ENCODE results near the gene SORCS2.
"Not testable (repeated sequence)": the region's sequence is repeated elsewhere in the genome, so short reads cannot be mapped to it uniquely, and the experiment has no call there.

DNA sequence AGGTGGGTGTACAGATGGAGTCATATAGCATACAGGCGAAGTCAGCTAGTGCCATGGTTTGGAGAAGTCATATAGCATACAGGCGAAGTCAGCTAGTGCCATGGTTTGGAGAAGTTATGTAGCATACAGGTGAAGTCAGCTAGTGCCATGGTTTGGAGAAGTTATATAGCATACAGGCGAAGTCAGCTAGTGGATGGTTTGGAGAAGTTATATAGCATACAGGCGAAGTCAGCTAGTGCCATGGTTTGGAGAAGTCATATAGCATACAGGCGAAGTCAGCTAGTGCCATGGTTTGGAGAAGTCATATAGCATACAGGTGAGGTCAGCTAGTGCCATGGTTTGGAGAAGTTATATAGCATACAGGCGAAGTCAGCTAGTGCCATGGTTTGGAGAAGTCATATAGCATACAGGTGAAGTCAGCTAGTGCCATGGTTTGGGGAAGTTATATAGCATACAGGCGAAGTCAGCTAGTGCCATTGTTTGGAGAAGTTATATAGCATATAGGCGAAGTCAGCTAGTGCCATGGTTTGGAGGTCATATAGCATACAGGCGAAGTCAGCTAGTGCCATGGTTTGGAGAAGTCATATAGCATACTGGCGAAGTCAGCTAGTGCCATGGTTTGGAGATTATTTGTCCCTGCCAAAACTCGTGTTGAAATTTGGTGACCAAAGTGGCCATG, 385.2 kb downstream of the SORCS2 start:
- TF ChIP-seq, protein P1, sequence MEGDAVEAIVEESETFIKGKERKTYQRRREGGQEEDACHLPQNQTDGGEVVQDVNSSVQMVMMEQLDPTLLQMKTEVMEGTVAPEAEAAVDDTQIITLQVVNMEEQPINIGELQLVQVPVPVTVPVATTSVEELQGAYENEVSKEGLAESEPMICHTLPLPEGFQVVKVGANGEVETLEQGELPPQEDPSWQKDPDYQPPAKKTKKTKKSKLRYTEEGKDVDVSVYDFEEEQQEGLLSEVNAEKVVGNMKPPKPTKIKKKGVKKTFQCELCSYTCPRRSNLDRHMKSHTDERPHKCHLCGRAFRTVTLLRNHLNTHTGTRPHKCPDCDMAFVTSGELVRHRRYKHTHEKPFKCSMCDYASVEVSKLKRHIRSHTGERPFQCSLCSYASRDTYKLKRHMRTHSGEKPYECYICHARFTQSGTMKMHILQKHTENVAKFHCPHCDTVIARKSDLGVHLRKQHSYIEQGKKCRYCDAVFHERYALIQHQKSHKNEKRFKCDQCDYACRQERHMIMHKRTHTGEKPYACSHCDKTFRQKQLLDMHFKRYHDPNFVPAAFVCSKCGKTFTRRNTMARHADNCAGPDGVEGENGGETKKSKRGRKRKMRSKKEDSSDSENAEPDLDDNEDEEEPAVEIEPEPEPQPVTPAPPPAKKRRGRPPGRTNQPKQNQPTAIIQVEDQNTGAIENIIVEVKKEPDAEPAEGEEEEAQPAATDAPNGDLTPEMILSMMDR (IDR thresholded peaks at IDR 0.05): not testable (repeated sequence)
- TF ChIP-seq POLR2A (IDR thresholded peaks at IDR 0.05): not testable (repeated sequence)

Measured in uterus (tissue), 2 donors.